Measurements from ENCODE around the gene DCXR. TPM values are rescaled to one million over a fixed set of nuclear protein-coding genes. Genes with fewer than 3 reads are reported as not detected.

The DCXR gene
- total and polyA plus RNA-seq, 10 of the 15 experiments (the other 5 are each of a cell fraction or from before 2014, with no cell fraction given): 12.3 to 139 (median 88.9) TPM

DNA sequence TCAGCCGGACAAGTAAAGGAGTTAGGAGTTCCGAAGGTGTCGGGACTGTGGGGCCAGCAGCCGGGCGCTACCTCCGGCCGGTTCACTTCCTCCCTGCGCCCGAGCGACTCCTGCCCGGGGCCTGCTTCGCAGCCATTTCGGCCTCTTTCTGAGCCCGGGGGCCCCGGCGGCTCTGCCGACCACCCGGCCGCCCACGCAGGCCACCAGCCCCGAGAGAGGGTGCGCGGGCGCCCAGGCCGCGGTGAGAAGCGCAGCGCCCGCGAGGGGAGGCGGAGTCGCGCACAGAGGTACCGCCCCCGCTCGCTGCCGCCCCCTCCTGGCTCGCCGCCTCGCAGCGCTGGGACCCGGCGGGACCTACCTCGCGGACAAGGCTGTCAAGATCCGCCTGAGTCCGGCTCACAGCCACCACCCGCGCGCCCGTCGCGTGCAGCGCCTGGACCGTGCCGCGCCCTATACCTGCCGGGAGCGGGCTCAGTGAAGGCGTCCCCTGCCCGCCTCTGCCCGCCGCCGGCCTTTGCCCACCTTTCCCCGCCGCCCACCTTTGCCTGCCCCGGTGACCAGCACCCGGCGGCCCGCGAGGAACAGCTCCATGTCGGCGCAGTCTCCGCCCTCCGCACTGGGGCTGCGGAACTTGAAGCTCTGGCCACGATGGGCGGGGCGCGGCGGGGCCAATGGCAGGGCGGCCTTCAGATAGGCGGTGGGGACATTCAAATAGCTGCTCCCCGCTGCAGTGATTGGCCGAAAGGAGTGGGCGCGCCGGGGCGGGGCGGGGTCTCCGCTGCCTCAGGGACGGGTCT, at the start of gene DCXR (continued):
- TF ChIP-seq BRCA1 (IDR thresholded peaks at IDR 0.05; ENCODE audit: low read depth, low read length): no peak
- TF ChIP-seq, protein P1, sequence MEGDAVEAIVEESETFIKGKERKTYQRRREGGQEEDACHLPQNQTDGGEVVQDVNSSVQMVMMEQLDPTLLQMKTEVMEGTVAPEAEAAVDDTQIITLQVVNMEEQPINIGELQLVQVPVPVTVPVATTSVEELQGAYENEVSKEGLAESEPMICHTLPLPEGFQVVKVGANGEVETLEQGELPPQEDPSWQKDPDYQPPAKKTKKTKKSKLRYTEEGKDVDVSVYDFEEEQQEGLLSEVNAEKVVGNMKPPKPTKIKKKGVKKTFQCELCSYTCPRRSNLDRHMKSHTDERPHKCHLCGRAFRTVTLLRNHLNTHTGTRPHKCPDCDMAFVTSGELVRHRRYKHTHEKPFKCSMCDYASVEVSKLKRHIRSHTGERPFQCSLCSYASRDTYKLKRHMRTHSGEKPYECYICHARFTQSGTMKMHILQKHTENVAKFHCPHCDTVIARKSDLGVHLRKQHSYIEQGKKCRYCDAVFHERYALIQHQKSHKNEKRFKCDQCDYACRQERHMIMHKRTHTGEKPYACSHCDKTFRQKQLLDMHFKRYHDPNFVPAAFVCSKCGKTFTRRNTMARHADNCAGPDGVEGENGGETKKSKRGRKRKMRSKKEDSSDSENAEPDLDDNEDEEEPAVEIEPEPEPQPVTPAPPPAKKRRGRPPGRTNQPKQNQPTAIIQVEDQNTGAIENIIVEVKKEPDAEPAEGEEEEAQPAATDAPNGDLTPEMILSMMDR (IDR thresholded peaks at IDR 0.05 in 2 of 3, conservative IDR thresholded peaks at IDR 0.05 in 1 of 3; ENCODE audit: control insufficient read depth in 2 of 3, extremely low read depth in 1 of 3, insufficient read depth in 1 of 3, low read depth in 3 of 3, low read length in 3 of 3): peak; percentile 83 to 94 (median 89)
- no peak; the same call in 1 of the 2 replicates for TF ChIP-seq SIN3A (IDR thresholded peaks at IDR 0.05; ENCODE audit: low read depth, low read length)
- TF ChIP-seq BACH1 (IDR thresholded peaks at IDR 0.05; ENCODE audit: borderline replicate concordance): peak; percentile 93
- TF ChIP-seq SRF (IDR thresholded peaks at IDR 0.05; ENCODE audit: low read depth in 2 of 2, low read length in 2 of 2): 0 out of 4 replicates have a peak, but pooled peaks of 1 of the 2 experiments have one; percentile 6
- peak; percentile 31 for TF ChIP-seq E4F1 (IDR thresholded peaks at IDR 0.05; ENCODE audit: borderline replicate concordance, partially characterized antibody)
- TF ChIP-seq POLR2AphosphoS5 (IDR thresholded peaks at IDR 0.05; ENCODE audit: low read length): peak; percentile 92
- TF ChIP-seq, protein P2, sequence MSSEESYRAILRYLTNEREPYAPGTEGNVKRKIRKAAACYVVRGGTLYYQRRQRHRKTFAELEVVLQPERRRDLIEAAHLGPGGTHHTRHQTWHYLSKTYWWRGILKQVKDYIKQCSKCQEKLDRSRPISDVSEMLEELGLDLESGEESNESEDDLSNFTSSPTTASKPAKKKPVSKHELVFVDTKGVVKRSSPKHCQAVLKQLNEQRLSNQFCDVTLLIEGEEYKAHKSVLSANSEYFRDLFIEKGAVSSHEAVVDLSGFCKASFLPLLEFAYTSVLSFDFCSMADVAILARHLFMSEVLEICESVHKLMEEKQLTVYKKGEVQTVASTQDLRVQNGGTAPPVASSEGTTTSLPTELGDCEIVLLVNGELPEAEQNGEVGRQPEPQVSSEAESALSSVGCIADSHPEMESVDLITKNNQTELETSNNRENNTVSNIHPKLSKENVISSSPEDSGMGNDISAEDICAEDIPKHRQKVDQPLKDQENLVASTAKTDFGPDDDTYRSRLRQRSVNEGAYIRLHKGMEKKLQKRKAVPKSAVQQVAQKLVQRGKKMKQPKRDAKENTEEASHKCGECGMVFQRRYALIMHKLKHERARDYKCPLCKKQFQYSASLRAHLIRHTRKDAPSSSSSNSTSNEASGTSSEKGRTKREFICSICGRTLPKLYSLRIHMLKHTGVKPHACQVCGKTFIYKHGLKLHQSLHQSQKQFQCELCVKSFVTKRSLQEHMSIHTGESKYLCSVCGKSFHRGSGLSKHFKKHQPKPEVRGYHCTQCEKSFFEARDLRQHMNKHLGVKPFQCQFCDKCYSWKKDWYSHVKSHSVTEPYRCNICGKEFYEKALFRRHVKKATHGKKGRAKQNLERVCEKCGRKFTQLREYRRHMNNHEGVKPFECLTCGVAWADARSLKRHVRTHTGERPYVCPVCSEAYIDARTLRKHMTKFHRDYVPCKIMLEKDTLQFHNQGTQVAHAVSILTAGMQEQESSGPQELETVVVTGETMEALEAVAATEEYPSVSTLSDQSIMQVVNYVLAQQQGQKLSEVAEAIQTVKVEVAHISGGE (CRISPR knock-in tag; IDR thresholded peaks at IDR 0.05): no peak
- TF ChIP-seq KLF5 (IDR thresholded peaks at IDR 0.05; ENCODE audit: partially characterized antibody): peak; percentile 66
- TF ChIP-seq TCF3 (IDR thresholded peaks at IDR 0.05; ENCODE audit: borderline replicate concordance, insufficient read depth, low read depth, low read length): no peak
- no peak for TF ChIP-seq ZZZ3 (IDR thresholded peaks at IDR 0.05; ENCODE audit: control insufficient read depth, insufficient read length, low read depth)
- TF ChIP-seq ATF2 (IDR thresholded peaks at IDR 0.05; ENCODE audit: low read length): no peak
- no peak for TF ChIP-seq ZNF622 (IDR thresholded peaks at IDR 0.05)
- no peak for TF ChIP-seq USF1 (IDR thresholded peaks at IDR 0.05; ENCODE audit: borderline replicate concordance, extremely low read length, insufficient read depth, low read depth, low read length)
- no peak for TF ChIP-seq RAD51 (IDR thresholded peaks at IDR 0.05)
- TF ChIP-seq TARDBP (IDR thresholded peaks at IDR 0.05; ENCODE audit: borderline replicate concordance): no peak
- TF ChIP-seq CHD4 (IDR thresholded peaks at IDR 0.05): no peak
- TF ChIP-seq HDGF (IDR thresholded peaks at IDR 0.05): peak; percentile 84
- TF ChIP-seq SMAD1 (IDR thresholded peaks at IDR 0.05; ENCODE audit: low read depth, partially characterized antibody): no peak
- TF ChIP-seq STAT3 (IDR thresholded peaks at IDR 0.05; ENCODE audit: low read depth, low read length): no peak
